ENCODE measurements around the gene EXOSC7. TPM values are rescaled to one million over a fixed set of nuclear protein-coding genes. Genes with fewer than 3 reads are reported as not detected.

EXOSC7 gene
- total RNA-seq, 2 experiments from 2014 or later: 55.7 to 62.2 TPM

DNA sequence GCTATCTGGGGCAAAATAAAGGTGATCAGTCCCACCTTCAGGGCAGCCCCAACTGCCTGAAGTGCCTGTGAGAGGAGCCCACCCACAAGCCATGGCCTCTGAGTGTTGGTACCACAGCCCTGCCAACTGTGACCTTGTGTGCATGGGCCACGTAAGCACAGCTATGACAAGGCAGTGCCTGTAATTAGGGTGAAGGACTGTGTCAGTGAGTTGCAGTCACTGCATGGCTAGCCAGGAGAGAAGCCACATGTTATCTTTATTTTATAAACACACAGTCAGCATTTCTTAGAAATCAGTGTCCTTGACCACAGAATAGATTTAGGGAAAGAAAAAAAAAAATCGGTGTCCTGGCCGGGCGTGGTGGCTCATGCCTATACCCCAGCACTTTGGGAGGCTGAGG is 24.8 kb downstream of the EXOSC7 start:
- intact Hi-C loops (cut with micrococcal nuclease): no loop called here
- Mint-ChIP-seq H3K4me3 (no peak overlapping the region), H3K9me3 (peaks cover 5% of the 10 kb centered on the region), H3K4me1 (ENCODE audit: low read depth) (peaks cover 29% of the 10 kb centered on the region), H3K27ac (no peak overlapping the region), H3K36me3 (peaks cover 63% of the 10 kb centered on the region), H3K27me3 (no peaks in the 10 kb centered on the region)
- DNase-seq: no peak
- CTCF ChIA-PET: interaction anchor here (0.6 to 1.7 kb wide), 3 partner anchors 8 to 14 kb away, joined by 3 to 4 read pairs (median 3); no protein-coding TSS in a partner anchor
- POLR2A ChIA-PET: no interaction called here

DNA sequence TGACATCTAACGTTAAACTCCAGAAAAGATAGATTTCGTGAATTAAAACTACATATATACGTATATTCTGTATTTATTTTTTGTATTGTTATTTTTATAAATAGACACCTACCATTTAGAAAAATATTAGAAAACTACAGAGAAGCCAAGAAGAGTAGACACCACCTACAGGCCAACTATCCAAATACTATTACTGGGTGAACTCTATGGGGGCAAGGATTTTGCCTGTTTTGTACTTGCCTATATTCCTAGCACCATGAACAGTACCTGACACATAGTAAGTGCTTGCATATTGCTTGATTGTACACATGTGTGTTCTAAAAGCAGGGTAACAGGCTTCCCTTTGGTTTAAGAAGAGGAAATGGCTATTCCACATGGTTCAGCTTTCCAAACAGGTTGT is 25.7 kb downstream of the EXOSC7 start:
- Mint-ChIP-seq H3K4me3 (no peak overlapping the region), H3K36me3 (peaks cover 64% of the 10 kb centered on the region), H3K27ac (no peak overlapping the region), H3K27me3 (no peaks in the 10 kb centered on the region), H3K9me3 (peaks cover 5% of the 10 kb centered on the region), H3K4me1 (ENCODE audit: low read depth) (peaks cover 20% of the 10 kb centered on the region)
- CTCF ChIA-PET: interaction anchor here (0.6 to 1.7 kb wide), 3 partner anchors 9 to 14 kb away, joined by 3 to 4 read pairs (median 3); no protein-coding TSS in a partner anchor
- intact Hi-C loops (cut with micrococcal nuclease): no loop called here
- POLR2A ChIA-PET: no interaction called here
- no peak for DNase-seq

DNA sequence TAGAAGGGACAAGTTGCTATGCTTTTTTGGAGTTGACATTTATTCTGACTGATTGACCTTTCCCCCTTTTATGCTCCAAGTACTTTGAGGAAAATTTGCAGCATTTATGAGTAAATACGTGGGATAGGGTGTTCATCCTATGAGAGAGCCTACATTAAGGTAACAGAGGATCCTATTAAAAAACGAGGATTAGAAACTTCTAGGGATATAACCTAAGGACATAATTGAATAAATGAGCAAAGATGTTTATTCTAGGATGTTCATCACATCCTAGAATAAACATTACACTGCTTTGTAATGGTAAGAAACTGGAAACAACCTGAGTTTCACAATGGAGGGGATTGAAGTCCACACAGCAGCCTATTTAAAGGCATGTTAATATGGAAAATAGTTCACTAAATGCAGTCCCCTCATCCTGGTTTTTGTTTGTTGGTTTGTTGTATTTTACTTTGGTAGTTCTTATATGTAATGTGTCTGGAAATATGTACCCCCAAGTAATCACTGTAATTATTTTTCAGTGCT is 26.2 kb downstream of the EXOSC7 start:
- POLR2A ChIA-PET: interaction anchor here (0.6 kb wide), 1 partner anchor 20 kb away, joined by 3 read pairs; no protein-coding TSS in a partner anchor

DNA sequence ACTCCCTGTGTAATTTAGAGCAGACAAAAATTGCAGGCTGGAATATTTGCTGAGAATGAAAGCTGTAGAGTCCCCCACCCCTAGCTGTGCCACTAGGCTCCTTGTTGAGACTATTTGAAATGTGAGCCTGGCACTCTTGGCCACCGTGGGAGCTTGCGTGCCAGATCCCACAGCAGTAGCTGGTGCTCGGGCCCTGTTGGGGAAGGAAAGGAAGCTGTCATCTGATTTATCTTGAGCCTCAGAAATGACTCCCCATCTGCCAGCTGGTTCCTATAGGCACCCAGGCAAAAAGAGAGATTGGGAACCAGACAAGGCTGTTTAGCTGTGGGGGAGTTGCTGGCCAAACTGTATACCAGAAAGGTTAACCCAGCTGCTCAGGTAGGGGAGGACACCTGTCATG is 26.7 kb downstream of the EXOSC7 start:
- ChIA-PET CTCF (no interaction called here), POLR2A (interaction anchor here (0.6 kb wide), 1 partner anchor 21 kb away, joined by 3 read pairs; no protein-coding TSS in a partner anchor)
- Mint-ChIP-seq H3K4me1 (ENCODE audit: low read depth) (peaks cover 15% of the 10 kb centered on the region), H3K4me3 (no peak overlapping the region), H3K27me3 (no peaks in the 10 kb centered on the region), H3K27ac (no peak overlapping the region), H3K9me3 (peaks cover 5% of the 10 kb centered on the region), H3K36me3 (peaks cover 64% of the 10 kb centered on the region)
- intact Hi-C loops (cut with micrococcal nuclease): no loop called here
- DNase-seq: no peak

More for the DNA sequence above, 26.2 kb downstream of the EXOSC7 start:
- Mint-ChIP-seq H3K4me3 (no peak overlapping the region), H3K27me3 (no peaks in the 10 kb centered on the region), H3K36me3 (peaks cover 64% of the 10 kb centered on the region), H3K9me3 (peaks cover 5% of the 10 kb centered on the region), H3K27ac (no peak overlapping the region), H3K4me1 (ENCODE audit: low read depth) (peaks cover 19% of the 10 kb centered on the region)
- DNase-seq: no peak
- intact Hi-C loops (cut with micrococcal nuclease): no loop called here
- CTCF ChIA-PET: interaction anchor here (1.7 kb wide), 1 partner anchor 15 kb away, joined by 4 read pairs; no protein-coding TSS in a partner anchor

DNA sequence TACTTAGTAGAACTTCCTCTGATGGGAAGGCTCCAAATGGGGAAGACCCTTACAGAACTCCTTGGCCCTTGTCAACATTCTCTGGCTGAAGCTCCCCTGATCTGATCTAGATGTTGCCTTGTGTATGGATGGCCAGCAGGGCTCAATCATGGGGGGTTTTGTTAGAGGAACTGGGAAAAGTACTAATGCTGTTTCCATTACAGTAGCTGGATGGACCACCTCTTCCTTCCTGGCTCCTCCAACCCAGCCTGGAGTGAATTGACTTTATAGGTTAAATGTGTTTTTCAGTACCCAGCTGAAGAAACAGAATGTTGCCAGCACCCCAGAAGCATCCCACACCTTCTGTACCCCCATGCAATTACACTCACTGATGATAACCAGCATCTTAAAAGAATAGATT is 27.4 kb downstream of the EXOSC7 start:
- ChIA-PET CTCF (no interaction called here), POLR2A (no interaction called here)
- DNase-seq: no peak
- H3K4me3 Mint-ChIP-seq: no peak overlapping the region
- H3K27me3 Mint-ChIP-seq: no peaks in the 10 kb centered on the region
- peaks cover 67% of the 10 kb centered on the region for H3K36me3 Mint-ChIP-seq
- H3K9me3 Mint-ChIP-seq: peaks cover 5% of the 10 kb centered on the region
- intact Hi-C loops (cut with micrococcal nuclease): no loop called here
- H3K27ac Mint-ChIP-seq: no peak overlapping the region
- peaks cover 18% of the 10 kb centered on the region for H3K4me1 Mint-ChIP-seq (ENCODE audit: low read depth)

DNA sequence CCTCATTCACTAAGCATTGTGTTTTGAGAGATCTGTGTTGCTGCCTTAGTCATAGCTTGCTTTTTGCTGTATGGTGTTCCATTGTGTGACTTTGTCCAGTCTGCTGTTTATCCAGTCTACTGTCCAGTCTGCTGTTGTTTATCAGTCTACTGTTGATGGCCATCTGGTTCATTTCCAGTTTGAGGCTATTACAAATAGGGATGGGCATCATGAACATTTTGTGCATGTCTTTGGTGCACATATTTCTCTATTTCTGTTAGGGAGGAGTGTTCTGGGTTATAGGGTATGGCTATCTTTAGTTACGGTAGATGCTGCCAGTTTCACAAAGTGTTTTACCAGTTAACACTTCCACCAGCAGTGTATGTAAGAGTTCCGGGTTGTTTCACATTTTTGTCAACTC is 27.8 kb downstream of the EXOSC7 start:
- peaks cover 18% of the 10 kb centered on the region for H3K4me1 Mint-ChIP-seq (ENCODE audit: low read depth)

DNA sequence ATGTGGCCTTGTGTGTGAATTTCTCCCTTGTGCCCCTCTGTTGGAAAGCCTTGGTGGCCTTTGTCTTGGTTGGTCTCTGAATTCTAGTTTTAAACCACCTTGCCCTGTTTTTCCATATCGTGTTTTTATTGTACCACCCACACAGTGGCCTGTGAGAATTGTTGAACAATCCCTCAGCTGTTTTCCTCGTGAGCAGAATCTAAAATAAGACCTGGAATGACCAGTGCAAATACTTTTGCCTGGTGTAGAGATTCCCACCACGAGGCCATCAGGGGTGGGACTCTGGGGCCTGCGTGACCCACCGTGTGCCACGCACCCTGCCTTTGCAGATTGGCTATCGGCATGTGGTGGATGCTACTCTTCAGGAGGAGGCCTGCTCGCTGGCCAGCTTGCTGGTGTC is 31.0 kb downstream of the EXOSC7 start:
- H3K27me3 Mint-ChIP-seq: no peaks in the 10 kb centered on the region
- CTCF ChIA-PET: interaction anchor here (1.2 to 2.0 kb wide), 2 partner anchors 14 to 30 kb away, joined by 4 to 11 read pairs; no protein-coding TSS in a partner anchor
- no peak for DNase-seq
- H3K36me3 Mint-ChIP-seq: peaks cover 68% of the 10 kb centered on the region
- POLR2A ChIA-PET: interaction anchor here (0.5 kb wide), 1 partner anchor 835 kb away, joined by 4 read pairs; the partner anchor contains the start of gene LZTFL1
- peaks cover 5% of the 10 kb centered on the region for H3K9me3 Mint-ChIP-seq
- no peak overlapping the region for H3K4me3 Mint-ChIP-seq
- intact Hi-C loops (cut with micrococcal nuclease): no loop called here
- no peak overlapping the region for H3K27ac Mint-ChIP-seq
- peaks cover 30% of the 10 kb centered on the region for H3K4me1 Mint-ChIP-seq (ENCODE audit: low read depth)

More for the DNA sequence above, 27.8 kb downstream of the EXOSC7 start:
- peaks cover 68% of the 10 kb centered on the region for H3K36me3 Mint-ChIP-seq
- no peaks in the 10 kb centered on the region for H3K27me3 Mint-ChIP-seq
- DNase-seq: no peak
- peaks cover 5% of the 10 kb centered on the region for H3K9me3 Mint-ChIP-seq
- CTCF ChIA-PET: no interaction called here
- intact Hi-C loops (cut with micrococcal nuclease): no loop called here
- no peak overlapping the region for H3K27ac Mint-ChIP-seq
- POLR2A ChIA-PET: no interaction called here
- H3K4me3 Mint-ChIP-seq: no peak overlapping the region

DNA sequence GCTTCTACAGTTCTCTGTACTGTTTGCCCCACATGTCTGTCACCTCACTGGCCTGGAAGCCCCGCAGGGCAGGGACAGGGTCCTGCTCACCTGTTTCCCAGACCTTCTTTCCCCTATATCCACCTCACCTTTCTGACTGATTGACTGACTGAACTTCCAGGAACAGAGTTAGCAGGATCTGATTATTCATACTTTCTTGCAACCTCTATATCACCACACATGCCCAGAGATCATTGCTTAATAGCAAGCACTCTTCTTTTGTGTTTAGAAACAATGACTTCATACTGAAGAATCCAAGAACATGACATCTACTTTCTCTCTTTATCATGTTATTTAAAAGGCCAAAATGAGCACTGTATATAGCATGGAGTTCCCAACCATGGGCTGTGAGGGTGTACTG is 32.1 kb downstream of the EXOSC7 start:
- no peak for DNase-seq
- POLR2A ChIA-PET: no interaction called here
- Mint-ChIP-seq H3K27me3 (no peaks in the 10 kb centered on the region), H3K4me1 (ENCODE audit: low read depth) (peaks cover 31% of the 10 kb centered on the region), H3K36me3 (peaks cover 63% of the 10 kb centered on the region), H3K9me3 (peaks cover 5% of the 10 kb centered on the region), H3K27ac (no peak overlapping the region), H3K4me3 (no peak overlapping the region)
- CTCF ChIA-PET: no interaction called here
- intact Hi-C loops (cut with micrococcal nuclease): no loop called here

DNA sequence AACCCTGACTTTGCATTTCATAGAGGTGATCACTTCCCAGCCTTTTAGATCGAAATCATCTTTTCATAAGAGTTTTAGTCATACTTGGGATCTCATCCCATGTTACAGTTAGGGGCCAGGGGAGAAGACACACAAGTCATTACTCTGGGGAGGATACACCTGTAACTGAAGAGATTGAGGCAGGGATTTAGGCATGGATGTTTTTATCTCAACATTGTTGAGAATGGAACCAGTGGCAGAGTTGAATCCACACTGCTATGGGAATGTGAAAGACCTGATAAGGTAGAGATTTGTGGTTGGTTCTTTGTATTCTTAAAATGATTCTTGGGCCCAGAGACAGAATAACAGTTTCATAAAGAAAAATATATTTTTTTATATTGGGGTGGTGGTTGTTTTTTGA is 33.8 kb downstream of the EXOSC7 start:
- CTCF ChIA-PET: no interaction called here
- POLR2A ChIA-PET: no interaction called here
- no peak overlapping the region for H3K27ac Mint-ChIP-seq
- peaks cover 51% of the 10 kb centered on the region for H3K36me3 Mint-ChIP-seq
- H3K9me3 Mint-ChIP-seq: peaks cover 3% of the 10 kb centered on the region
- no peak for DNase-seq
- H3K4me3 Mint-ChIP-seq: no peak overlapping the region
- H3K27me3 Mint-ChIP-seq: no peaks in the 10 kb centered on the region
- intact Hi-C loops (cut with micrococcal nuclease): no loop called here
- H3K4me1 Mint-ChIP-seq (ENCODE audit: low read depth): peaks cover 29% of the 10 kb centered on the region

DNA sequence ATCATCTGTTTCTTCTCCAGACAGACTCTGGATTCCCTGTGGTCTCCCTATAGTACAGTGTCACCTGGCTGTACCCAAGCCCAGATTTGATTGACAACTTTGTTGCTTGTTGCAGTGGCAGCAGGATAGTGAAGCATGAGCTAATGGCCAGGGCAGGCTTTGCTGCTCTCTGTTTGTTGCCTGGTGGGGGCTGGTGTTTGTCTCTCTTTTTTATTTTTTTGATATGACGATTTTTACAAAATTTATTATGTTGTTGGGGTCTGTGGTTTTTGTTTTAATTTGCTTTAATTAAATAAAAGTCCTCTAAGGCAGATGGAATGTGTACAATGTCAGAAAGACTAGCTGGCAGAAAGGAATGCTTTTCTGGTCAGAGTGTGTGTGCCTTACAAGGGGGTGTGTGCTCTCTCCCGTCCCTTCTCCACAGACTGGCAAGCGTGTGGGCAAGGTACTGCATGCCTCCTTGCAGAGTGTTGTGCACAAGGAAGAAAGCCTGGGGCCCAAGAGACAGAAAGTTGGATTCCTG is 34.8 kb downstream of the EXOSC7 start:
- CTCF ChIA-PET: no interaction called here
- POLR2A ChIA-PET: no interaction called here
- Mint-ChIP-seq H3K9me3 (no peaks in the 10 kb centered on the region), H3K4me1 (ENCODE audit: low read depth) (peaks cover 21% of the 10 kb centered on the region), H3K27me3 (no peaks in the 10 kb centered on the region), H3K4me3 (no peak overlapping the region), H3K27ac (no peak overlapping the region), H3K36me3 (peaks cover 41% of the 10 kb centered on the region)
- intact Hi-C loops (cut with micrococcal nuclease): no loop called here
- no peak for DNase-seq

DNA sequence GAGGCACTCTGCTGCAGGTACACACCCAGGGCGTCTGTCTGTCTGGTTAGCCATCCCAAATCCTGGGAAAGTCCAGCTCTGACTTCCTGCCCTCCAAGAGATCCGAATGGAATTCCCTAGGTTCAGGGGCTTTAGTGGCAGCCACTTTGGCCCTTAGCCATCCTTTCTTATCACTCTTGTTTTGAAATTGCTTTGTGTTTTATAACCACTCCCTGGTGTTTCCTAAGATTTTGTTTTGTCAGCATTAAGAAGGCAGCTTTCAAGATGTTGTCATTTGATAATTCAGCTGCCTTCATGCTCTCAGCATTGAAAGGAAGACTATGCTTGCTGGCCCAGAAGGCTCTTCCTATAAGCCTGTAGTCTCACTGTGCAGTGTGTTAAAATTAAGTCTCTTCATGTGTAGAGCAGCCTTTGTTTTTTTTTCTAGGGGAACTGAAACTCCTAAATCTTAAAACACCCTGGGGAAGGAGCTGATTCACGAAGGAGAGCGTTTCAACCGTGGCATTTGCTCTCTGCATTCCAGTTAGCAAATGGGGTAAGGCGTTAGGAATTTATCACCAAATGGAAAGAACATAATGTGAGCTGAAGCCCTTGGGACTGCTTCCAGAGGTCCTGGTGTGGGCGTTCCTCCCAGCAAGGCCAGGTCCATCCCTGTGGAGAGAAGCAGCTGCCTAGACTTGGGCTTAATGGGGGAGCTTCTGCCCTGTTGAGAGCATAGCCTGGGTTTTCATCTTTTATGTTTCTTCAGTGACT is 35.9 kb downstream of the EXOSC7 start:
- Mint-ChIP-seq H3K27me3 (no peaks in the 10 kb centered on the region), H3K4me1 (ENCODE audit: low read depth) (peaks cover 19% of the 10 kb centered on the region), H3K27ac (no peak overlapping the region), H3K36me3 (peaks cover 38% of the 10 kb centered on the region), H3K4me3 (no peak overlapping the region), H3K9me3 (no peaks in the 10 kb centered on the region)
- DNase-seq: no peak
- POLR2A ChIA-PET: interaction anchor here (1.2 kb wide), 1 partner anchor 15 kb away, joined by 3 read pairs; no protein-coding TSS in a partner anchor
- intact Hi-C loops (cut with micrococcal nuclease): no loop called here
- CTCF ChIA-PET: interaction anchor here (0.6 to 1.4 kb wide), 4 partner anchors 15 to 648 kb away, joined by 3 to 5 read pairs (median 4); no protein-coding TSS in a partner anchor

DNA sequence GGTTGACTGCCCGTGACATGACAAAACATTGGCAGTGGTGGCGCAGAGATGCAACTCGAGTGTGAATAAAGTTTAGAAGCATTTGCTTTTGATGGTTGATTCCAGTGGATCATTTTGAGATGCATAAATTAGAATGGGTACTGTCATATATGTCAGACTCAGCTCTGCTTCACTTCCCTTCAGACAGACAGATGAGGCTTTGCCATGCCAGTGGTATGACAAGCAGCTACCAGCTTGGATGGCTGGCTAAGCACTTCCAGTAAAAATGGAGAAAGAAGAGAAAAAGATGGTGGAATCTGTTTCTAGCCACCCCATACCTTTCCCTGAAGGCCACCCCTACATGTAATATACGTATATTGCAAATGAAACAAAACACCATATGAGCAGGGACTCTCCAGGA is 36.5 kb downstream of the EXOSC7 start:
- CTCF ChIA-PET: interaction anchor here (1.0 to 1.4 kb wide), 3 partner anchors 22 to 647 kb away, joined by 3 to 5 read pairs (median 4); no protein-coding TSS in a partner anchor

More for the DNA sequence above, 36.5 kb downstream of the EXOSC7 start:
- POLR2A ChIA-PET: interaction anchor here (1.2 kb wide), 1 partner anchor 15 kb away, joined by 3 read pairs; no protein-coding TSS in a partner anchor
- peaks cover 17% of the 10 kb centered on the region for H3K4me1 Mint-ChIP-seq (ENCODE audit: low read depth)
- H3K4me3 Mint-ChIP-seq: no peak overlapping the region
- no peak overlapping the region for H3K27ac Mint-ChIP-seq
- DNase-seq: no peak
- no peaks in the 10 kb centered on the region for H3K27me3 Mint-ChIP-seq
- no peaks in the 10 kb centered on the region for H3K9me3 Mint-ChIP-seq
- intact Hi-C loops (cut with micrococcal nuclease): no loop called here
- H3K36me3 Mint-ChIP-seq: peaks cover 33% of the 10 kb centered on the region

Measured in activated CD4-positive, alpha-beta memory T cell treated with anti-CD3 and anti-CD28 coated beads for 36 hours (primary cell).